GM21423 (cell line): ENCODE data around the gene DOCK4.

ENCODE experiments used
- ATAC-seq: cut with Tn5 transposase; IDR thresholded peaks from one replicate; pipeline ENCODE4 v1.9.1; 2021; ENCODE audit warnings: mild to moderate bottlenecking, moderate library complexity; ENCODE audit not compliant: unreplicated experiment

DOCK4 gene

GRCh38 chr7:112084520-112084971 lies 121.7 kb downstream of the DOCK4 start:
- peak; percentile 56 for ATAC-seq

- no peak for ATAC-seq
These were observed 122.3 kb downstream of the DOCK4 start for GRCh38 chr7:112083776-112084355.

GRCh38 chr7:112082306-112082705 lies 123.9 kb downstream of the DOCK4 start:
- no peak for ATAC-seq

GRCh38 chr7:112081778-112082177 lies 124.4 kb downstream of the DOCK4 start:
- ATAC-seq, result no peak

- peak; percentile 43 for ATAC-seq
These were observed 125.2 kb downstream of the DOCK4 start for GRCh38 chr7:112080978-112081377.

GRCh38 chr7:112080441-112080840 lies 125.8 kb downstream of the DOCK4 start:
- peak; percentile 79 for ATAC-seq

- ATAC-seq, result no peak
These were observed 126.5 kb downstream of the DOCK4 start for GRCh38 chr7:112079673-112080072.

- no peak for ATAC-seq
These were observed 127.1 kb downstream of the DOCK4 start for GRCh38 chr7:112079122-112079521.

GRCh38 chr7:112076324-112076723 lies 129.9 kb downstream of the DOCK4 start:
- ATAC-seq, result no peak

- ATAC-seq, result no peak
These were observed 131.7 kb downstream of the DOCK4 start for GRCh38 chr7:112074464-112074863.

- no peak for ATAC-seq
These were observed 132.7 kb downstream of the DOCK4 start for GRCh38 chr7:112073530-112073929.

GRCh38 chr7:112072541-112073245 lies 133.5 kb downstream of the DOCK4 start:
- no peak for ATAC-seq

- ATAC-seq, result no peak
These were observed 134.3 kb downstream of the DOCK4 start for GRCh38 chr7:112071856-112072255.

GRCh38 chr7:112070674-112071256 lies 135.4 kb downstream of the DOCK4 start:
- no peak for ATAC-seq

- ATAC-seq, result no peak
These were observed 136.3 kb downstream of the DOCK4 start for GRCh38 chr7:112069879-112070321.

GRCh38 chr7:112068967-112069366 lies 137.2 kb downstream of the DOCK4 start:
- no peak for ATAC-seq

- no peak for ATAC-seq
These were observed 138.3 kb downstream of the DOCK4 start for GRCh38 chr7:112067632-112068540.

GRCh38 chr7:112067200-112067599 lies 139.0 kb downstream of the DOCK4 start:
- no peak for ATAC-seq

- no peak for ATAC-seq
These were observed 140.4 kb downstream of the DOCK4 start for GRCh38 chr7:112065758-112066157.

GRCh38 chr7:112064627-112065385 lies 141.4 kb downstream of the DOCK4 start:
- ATAC-seq, result no peak
